DND-41 (cell line): ENCODE measurements around the gene BICC1.

ENCODE experiments used
- EZH2 ChIP-seq: IDR thresholded peaks from 3 replicates; pipeline ENCODE4 v1.6.1; 2012; ENCODE audit warnings: borderline replicate concordance, low read depth, mild to moderate bottlenecking, moderate library complexity, low read length, inconsistent platforms; ENCODE audit not compliant: severe bottlenecking
- TF ChIP-seq, protein P1 (sequence below): IDR thresholded peaks from 2 replicates; pipeline ENCODE4 v1.5.1; 2012; ENCODE audit warnings: borderline replicate concordance, low read length, moderate library complexity, mild to moderate bottlenecking; ENCODE audit not compliant: poor library complexity, severe bottlenecking; ENCODE audit errors: extremely low read depth

DNA sequence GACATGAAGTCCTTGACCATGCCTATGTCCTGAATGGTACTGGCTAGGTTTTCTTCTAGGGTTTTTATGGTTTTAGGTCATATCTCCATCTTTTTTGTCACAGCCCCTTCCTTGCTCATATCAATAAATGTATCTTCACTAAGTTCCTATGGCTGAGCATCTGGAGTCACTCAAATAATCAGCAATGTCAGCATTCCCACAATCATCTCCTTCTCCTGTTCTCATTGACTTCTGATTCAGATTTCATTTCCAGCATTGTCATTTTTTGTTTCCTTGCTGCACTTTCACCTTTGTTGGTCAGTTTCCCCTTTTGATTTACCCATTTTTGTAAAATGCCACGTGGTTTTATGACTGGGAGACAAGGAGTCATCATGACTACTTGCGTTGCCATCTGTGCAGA lies 181.2 kb downstream of the BICC1 start:
- TF ChIP-seq, protein P1, sequence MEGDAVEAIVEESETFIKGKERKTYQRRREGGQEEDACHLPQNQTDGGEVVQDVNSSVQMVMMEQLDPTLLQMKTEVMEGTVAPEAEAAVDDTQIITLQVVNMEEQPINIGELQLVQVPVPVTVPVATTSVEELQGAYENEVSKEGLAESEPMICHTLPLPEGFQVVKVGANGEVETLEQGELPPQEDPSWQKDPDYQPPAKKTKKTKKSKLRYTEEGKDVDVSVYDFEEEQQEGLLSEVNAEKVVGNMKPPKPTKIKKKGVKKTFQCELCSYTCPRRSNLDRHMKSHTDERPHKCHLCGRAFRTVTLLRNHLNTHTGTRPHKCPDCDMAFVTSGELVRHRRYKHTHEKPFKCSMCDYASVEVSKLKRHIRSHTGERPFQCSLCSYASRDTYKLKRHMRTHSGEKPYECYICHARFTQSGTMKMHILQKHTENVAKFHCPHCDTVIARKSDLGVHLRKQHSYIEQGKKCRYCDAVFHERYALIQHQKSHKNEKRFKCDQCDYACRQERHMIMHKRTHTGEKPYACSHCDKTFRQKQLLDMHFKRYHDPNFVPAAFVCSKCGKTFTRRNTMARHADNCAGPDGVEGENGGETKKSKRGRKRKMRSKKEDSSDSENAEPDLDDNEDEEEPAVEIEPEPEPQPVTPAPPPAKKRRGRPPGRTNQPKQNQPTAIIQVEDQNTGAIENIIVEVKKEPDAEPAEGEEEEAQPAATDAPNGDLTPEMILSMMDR: no peak
- TF ChIP-seq EZH2: no peak
